ENCODE data around the gene DCK. TPM values are rescaled to one million over a fixed set of nuclear protein-coding genes. Genes with fewer than 3 reads are reported as not detected.

DCK gene
- total RNA-seq, result 18.4 and 19.7 TPM in 2 replicates
- 11.9 and 12.8 TPM in 2 replicates for polyA plus RNA-seq

DNA sequence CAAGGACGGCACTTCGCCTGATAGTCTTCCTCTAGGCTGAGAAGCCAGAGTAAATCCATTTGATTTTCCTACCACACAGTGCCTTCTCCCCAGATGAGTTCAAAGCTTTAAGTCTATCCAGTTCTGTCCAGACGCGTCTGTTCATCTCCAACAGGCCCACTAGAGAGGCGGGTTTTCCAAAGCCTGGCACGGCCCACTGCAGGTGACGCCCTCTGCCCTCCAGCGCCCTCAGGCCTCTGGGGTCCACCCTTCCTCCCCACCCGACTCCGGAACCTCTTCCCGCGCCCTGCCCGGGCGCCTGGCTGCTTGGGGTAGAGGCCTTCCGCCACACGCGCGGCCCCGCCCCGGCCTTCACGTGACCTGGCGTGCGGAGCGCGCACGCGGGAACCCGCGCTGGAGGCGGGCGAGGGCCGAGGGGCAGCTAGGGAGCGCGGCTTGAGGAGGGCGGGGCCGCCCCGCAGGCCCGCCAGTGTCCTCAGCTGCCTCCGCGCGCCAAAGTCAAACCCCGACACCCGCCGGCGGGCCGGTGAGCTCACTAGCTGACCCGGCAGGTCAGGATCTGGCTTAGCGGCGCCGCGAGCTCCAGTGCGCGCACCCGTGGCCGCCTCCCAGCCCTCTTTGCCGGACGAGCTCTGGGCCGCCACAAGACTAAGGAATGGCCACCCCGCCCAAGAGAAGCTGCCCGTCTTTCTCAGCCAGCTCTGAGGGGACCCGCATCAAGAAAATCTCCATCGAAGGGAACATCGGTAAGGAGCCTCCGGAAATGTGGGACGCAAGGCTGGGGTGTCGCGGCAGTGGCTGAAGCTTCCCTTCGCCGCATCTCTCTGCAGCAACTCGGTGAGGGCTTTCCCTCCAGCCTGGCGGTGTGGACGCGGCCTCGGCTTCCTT lies at the start of gene DCK:
Gene DCK (plus strand): TSS at position 469 of the 888 bp plus-strand sequence. CDS start 187 bp downstream, at position 656.
- no peak for TF ChIP-seq EZH2phosphoT487 (IDR thresholded peaks at IDR 0.05; ENCODE audit: low read depth, severe bottlenecking, unreplicated experiment)
- TF ChIP-seq EZH2 (IDR thresholded peaks at IDR 0.05; ENCODE audit: borderline replicate concordance), result no peak
- no peak for TF ChIP-seq CTCF (IDR thresholded peaks at IDR 0.05; ENCODE audit: poor library complexity)
- peak within 1 kb of the TSS; percentile 78 for H3K4me3 ChIP-seq
- no peaks in the 10 kb centered on the region for H3K9me3 ChIP-seq (ENCODE audit: low read depth)
- no peaks in the 10 kb centered on the region for H3K27me3 ChIP-seq
- no peaks in the 10 kb centered on the region for H3K4me1 ChIP-seq (ENCODE audit: insufficient read depth)
- H2AFZ ChIP-seq, result peak within 1 kb of the TSS; percentile 89
- no peaks in the 10 kb centered on the region for H4K20me1 ChIP-seq (ENCODE audit: insufficient read depth, poor library complexity, severe bottlenecking)
- 1% methylated on average over 74 of the region's 74 CpGs for whole genome bisulfite sequencing (ENCODE audit: low lambda C conversion rate, missing lambda C conversion rate)
- no peaks in the 10 kb centered on the region for H3K9me2 ChIP-seq (replicated peaks; ENCODE audit: insufficient read depth)
- no peaks in the 10 kb centered on the region for H3K36me3 ChIP-seq (replicated peaks; ENCODE audit: insufficient read depth, low read depth)
- peak within 1 kb of the TSS; percentile 72 for H3K4me2 ChIP-seq
- peak within 1 kb of the TSS; percentile 94 for H3K27ac ChIP-seq
- H3K79me2 ChIP-seq, result peaks cover 45% of the 10 kb centered on the region
- DNase-seq (ENCODE audit: low spot score), result peak; percentile 95

- peaks cover 75% of the 10 kb centered on the region for H3K79me2 ChIP-seq
- no peaks in the 10 kb centered on the region for H3K9me2 ChIP-seq (replicated peaks; ENCODE audit: insufficient read depth)
- H3K27ac ChIP-seq, result no peak overlapping the region
- H3K36me3 ChIP-seq (replicated peaks; ENCODE audit: insufficient read depth, low read depth), result no peaks in the 10 kb centered on the region
- H2AFZ ChIP-seq, result no peak overlapping the region
- no peak for DNase-seq (ENCODE audit: low spot score)
- 62% methylated on average over 3 of the region's 3 CpGs for WGBS (ENCODE audit: low lambda C conversion rate, missing lambda C conversion rate)
- no peaks in the 10 kb centered on the region for H3K4me1 ChIP-seq (ENCODE audit: insufficient read depth)
- H4K20me1 ChIP-seq (ENCODE audit: insufficient read depth, poor library complexity, severe bottlenecking), result peaks cover 7% of the 10 kb centered on the region
- H3K27me3 ChIP-seq, result no peaks in the 10 kb centered on the region
- H3K9me3 ChIP-seq (ENCODE audit: low read depth), result no peaks in the 10 kb centered on the region
- H3K4me3 ChIP-seq, result no peak overlapping the region
- TF ChIP-seq EZH2phosphoT487 (IDR thresholded peaks at IDR 0.05; ENCODE audit: low read depth, severe bottlenecking, unreplicated experiment) (no peak), CTCF (IDR thresholded peaks at IDR 0.05; ENCODE audit: poor library complexity) (no peak), EZH2 (IDR thresholded peaks at IDR 0.05; ENCODE audit: borderline replicate concordance) (no peak)
- no peak overlapping the region for H3K4me2 ChIP-seq
These were observed 48.4 kb upstream of the DCK start for GRCh38 chr4:70945046-70945445.

DNA sequence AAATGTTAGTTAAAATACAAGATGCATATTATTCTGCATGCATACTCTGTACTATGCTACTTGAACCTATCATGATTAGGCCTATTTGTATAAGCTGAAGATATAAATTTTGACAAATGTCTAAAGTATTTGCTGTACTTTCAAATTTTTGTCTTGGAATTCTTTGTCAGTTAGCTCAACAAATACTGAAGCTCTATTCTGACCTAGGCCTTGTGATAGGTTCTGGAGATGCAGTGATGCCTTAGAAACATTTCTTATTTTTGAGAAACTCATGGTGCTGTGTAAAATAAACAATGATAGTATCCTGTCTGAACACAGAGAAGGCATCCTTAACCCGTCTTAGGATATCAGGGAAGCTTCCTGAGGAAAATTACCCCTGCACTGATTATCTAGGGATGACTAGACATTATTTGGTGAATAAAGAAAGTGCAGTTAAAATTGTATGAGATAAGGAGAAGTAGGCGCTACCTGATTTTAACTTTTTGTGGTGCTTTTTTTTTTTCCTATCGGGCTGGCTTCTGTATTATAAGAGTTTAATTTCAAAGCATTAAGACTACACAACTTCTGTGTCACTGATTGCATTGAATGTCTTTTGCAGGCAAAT lies 47.9 kb upstream of the DCK start:
- TF ChIP-seq EZH2 (IDR thresholded peaks at IDR 0.05; ENCODE audit: borderline replicate concordance) (no peak), EZH2phosphoT487 (IDR thresholded peaks at IDR 0.05; ENCODE audit: low read depth, severe bottlenecking, unreplicated experiment) (no peak), CTCF (IDR thresholded peaks at IDR 0.05; ENCODE audit: poor library complexity) (no peak)
- H4K20me1 ChIP-seq (ENCODE audit: insufficient read depth, poor library complexity, severe bottlenecking), result peaks cover 7% of the 10 kb centered on the region
- no peak overlapping the region for H3K27ac ChIP-seq
- H3K4me1 ChIP-seq (ENCODE audit: insufficient read depth), result no peaks in the 10 kb centered on the region
- no peaks in the 10 kb centered on the region for H3K9me2 ChIP-seq (replicated peaks; ENCODE audit: insufficient read depth)
- H2AFZ ChIP-seq, result no peak overlapping the region
- H3K4me2 ChIP-seq, result no peak overlapping the region
- H3K27me3 ChIP-seq, result no peaks in the 10 kb centered on the region
- H3K9me3 ChIP-seq (ENCODE audit: low read depth), result no peaks in the 10 kb centered on the region
- DNase-seq (ENCODE audit: low spot score), result no peak
- H3K36me3 ChIP-seq (replicated peaks; ENCODE audit: insufficient read depth, low read depth), result no peaks in the 10 kb centered on the region
- H3K4me3 ChIP-seq, result no peak overlapping the region
- WGBS (ENCODE audit: low lambda C conversion rate, missing lambda C conversion rate), result 87% methylated on average over 3 of the region's 3 CpGs
- H3K79me2 ChIP-seq, result peaks cover 77% of the 10 kb centered on the region
